Motor neuron (in vitro differentiated cells): ENCODE results near the gene TADA2B. TPM values are rescaled to one million over a fixed set of nuclear protein-coding genes. Genes with fewer than 3 reads are reported as not detected.

Source experiments
- ATAC-seq, 8 experiments: fragments of 200-7000 bp; cut with Tn5 transposase; replicated peaks in 6 of 8; 2 replicates each; pipeline ENCODE4 v1.8.0; 2021; ENCODE audit warnings: mild to moderate bottlenecking in 8 of 8, moderate library complexity in 8 of 8
- H3K27ac ChIP-seq, 2 donors: fragments of 250-450 bp; sonication (Bioruptor Pico); 2 replicates each; pipeline ENCODE4 v1.9.0; 2021; ENCODE audit warnings: antibody characterized with exemption in 2 of 2, mild to moderate bottlenecking in 2 of 2, moderate library complexity in 1 of 2
- H3K4me1 ChIP-seq, 2 donors: fragments of 250-450 bp; sonication (Bioruptor Pico); replicated peaks in 1 of 2; 2 replicates each; pipeline ENCODE4 v1.6.1; 2021; ENCODE audit warnings: antibody characterized with exemption in 2 of 2, mild to moderate bottlenecking in 2 of 2, moderate library complexity in 1 of 2
- H3K4me3 ChIP-seq, 5 donors: fragments of 250-450 bp; sonication (Bioruptor Pico); 2 replicates each; pipeline ENCODE4 v1.9.0; 2021; ENCODE audit warnings: antibody characterized with exemption in 5 of 5, mild to moderate bottlenecking in 5 of 5, moderate library complexity in 4 of 5
- WGBS, 10 experiments: fragments of 450-650 bp; shearing (Covaris generic); methylation state at CpG; one replicate each; pipeline ENCODE4 v1.0.0; 2022; 5-methylcytosine and 5-hydroxymethylcytosine counted together
- in situ Hi-C, 9 experiments: fragments of 400-800 bp; cut with MboI; loops; one replicate each; pipeline ENCODE4 v1.15.0; 2021; ENCODE audit warnings: low sequenced_read_pairs in 9 of 9, low pct_unique_long_range_greater_than_20kb in 2 of 9; ENCODE audit not compliant: unreplicated experiment in 9 of 9
- total RNA-seq, 8 experiments: library from RNA; unstranded; fragments of 300-600 nt; gene quantifications; 2 replicates each; pipeline versions ENCODE4 v1.2.3 to v1.2.4, GENCODE V29; 2022

The TADA2B gene
- total RNA-seq, 8 experiments from 2014 or later = 11.2 to 19.8 (median 13.7) TPM

DNA sequence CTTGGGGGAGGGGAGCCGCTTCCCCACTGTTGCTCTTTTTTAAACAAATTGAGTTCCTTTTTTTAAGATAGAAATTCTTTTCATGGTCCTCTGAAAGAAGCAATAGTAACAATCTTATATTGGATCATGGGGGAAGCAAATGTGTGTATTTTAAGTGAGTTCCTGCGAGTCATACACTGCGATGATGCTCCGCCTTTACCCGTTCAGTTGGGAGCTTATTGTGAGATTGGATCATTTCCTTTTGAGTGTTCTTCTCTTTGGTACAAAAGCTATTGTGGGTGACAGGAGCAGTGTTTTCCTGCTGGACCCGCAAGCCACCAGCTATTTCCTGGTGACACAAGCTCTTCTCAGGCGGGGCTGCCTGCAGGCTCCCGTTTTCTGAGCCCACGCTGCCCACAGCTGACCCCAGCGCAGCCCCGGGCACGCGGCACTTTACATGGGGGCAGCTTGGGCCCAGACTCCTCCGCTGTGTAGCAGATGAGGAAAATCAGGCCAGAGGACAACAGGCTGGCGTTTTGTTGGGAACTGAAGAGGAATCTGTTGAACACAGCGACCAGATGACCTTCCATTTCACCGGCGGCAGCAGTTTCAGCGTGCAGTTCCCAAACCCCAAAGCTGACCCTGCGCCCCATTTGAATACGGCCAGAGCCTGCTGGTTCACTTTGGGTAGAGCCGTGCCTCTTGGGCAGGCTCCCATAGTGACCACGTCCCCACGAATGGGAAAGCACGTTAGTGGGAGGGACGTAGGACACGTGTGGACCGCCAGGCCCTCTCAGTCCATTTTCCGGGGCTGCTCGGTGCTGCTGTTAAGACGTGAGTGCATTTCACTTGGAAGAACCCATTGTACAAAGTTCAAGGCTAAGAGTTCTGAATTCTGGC, 12.2 kb downstream of the TADA2B start:
- in situ Hi-C loops = loop anchor here in 3 of 9 experiments (25.0 kb wide), 1 partner anchor 343 kb away; the partner anchor contains the start of genes BLOC1S4 (in 3 of the 3) and MRFAP1L1 (in 3 of the 3)
- ATAC-seq = no peak
- Histone ChIP-seq H3K4me3 (no peak overlapping the region), H3K4me1 (no peaks in the 10 kb centered on the region), H3K27ac (no peak overlapping the region)
- whole genome bisulfite sequencing, 10 experiments = 70 to 100% (median 91%) methylated on average over 2 to 23 of the region's 31 CpGs; no CpG with 5 or more reads in 2 of the 10 experiments

DNA sequence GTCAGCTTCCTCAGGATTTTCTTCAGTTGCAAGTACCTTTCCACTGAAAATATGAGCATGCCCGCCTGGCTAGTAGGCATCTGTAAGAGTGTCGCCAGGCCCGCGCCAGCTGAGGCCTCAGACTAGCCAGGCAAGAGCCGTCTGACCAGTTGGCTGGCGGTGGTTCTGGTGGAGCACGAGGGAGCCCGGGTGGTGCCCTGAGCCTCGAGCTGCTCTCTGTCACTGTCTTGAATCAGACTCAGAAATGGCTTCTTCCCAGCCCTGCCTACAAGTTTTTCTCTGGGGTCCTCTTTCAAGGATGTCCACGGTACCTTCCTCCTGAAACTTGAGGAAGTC, 12.8 kb downstream of the TADA2B start:
- Histone ChIP-seq H3K4me1 (no peaks in the 10 kb centered on the region), H3K4me3 (no peak overlapping the region), H3K27ac (no peak overlapping the region)
- WGBS, 10 experiments = 89 to 100% (median 93%) methylated on average over 2 to 5 of the region's 10 CpGs; no CpG with 5 or more reads in 5 of the 10 experiments
- in situ Hi-C loops = loop anchor here in 3 of 9 experiments (25.0 kb wide), 1 partner anchor 344 kb away; the partner anchor contains the start of genes BLOC1S4 (in 3 of the 3) and MRFAP1L1 (in 3 of the 3)
- no peak for ATAC-seq

DNA sequence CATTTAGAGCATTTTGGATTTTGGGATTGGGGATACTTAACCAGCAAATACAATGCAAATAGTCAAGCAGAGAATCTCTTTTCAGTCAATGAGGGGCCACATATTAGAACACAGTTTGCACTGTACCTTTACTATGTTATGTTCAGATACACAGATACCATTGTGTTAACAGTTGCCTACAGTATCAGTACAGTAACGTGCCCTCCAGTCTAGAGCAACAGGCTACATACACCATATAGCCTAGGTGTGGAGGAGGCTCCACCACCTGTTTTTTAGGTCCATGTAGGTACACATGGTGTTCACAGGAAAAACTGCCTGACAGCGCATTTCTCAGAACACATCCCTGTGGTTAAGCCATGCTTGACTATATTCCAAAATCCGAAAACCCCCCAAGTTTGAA, 15.6 kb downstream of the TADA2B start:
- Histone ChIP-seq H3K4me1 (no peaks in the 10 kb centered on the region), H3K27ac (no peak overlapping the region), H3K4me3 (no peak overlapping the region)
- in situ Hi-C loops = loop anchor here in 3 of 9 experiments (25.0 kb wide), 1 partner anchor 346 kb away; the partner anchor contains the start of genes BLOC1S4 (in 3 of the 3) and MRFAP1L1 (in 3 of the 3)
- ATAC-seq = peak in 1 of 8 experiments; percentile 10
- 70 to 100% (median 94%) methylated on average over 1 to 3 of the region's 3 CpGs for WGBS, 10 experiments

DNA sequence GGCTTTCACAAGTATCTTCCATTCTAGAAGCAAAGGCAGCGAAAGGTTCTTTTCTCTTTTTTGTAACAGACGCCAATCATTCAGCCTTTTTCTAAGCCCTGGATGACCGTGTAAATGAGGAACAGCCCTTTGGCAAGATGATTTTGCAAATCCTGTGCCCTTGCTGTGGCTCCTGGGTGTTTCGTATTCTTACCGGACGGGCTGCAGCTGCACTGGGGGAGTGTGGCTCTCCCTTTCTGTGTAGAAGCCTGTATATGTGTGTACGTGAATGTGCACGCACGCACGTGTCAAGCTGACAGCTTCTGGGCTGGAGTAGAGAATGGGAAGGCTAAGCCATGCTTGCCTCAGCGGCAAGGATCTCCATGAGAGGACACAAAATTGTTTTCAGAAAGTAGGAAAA, 16.5 kb downstream of the TADA2B start:
- Histone ChIP-seq H3K27ac (no peak overlapping the region), H3K4me1 (no peaks in the 10 kb centered on the region), H3K4me3 (no peak overlapping the region)
- WGBS, 10 experiments = 63 to 100% (median 92%) methylated on average over 1 to 11 of the region's 11 CpGs
- ATAC-seq = peak in 1 of 8 experiments; percentile 75
- in situ Hi-C loops = loop anchor here in 3 of 9 experiments (25.0 kb wide), 1 partner anchor 347 kb away; the partner anchor contains the start of genes BLOC1S4 (in 3 of the 3) and MRFAP1L1 (in 3 of the 3)

DNA sequence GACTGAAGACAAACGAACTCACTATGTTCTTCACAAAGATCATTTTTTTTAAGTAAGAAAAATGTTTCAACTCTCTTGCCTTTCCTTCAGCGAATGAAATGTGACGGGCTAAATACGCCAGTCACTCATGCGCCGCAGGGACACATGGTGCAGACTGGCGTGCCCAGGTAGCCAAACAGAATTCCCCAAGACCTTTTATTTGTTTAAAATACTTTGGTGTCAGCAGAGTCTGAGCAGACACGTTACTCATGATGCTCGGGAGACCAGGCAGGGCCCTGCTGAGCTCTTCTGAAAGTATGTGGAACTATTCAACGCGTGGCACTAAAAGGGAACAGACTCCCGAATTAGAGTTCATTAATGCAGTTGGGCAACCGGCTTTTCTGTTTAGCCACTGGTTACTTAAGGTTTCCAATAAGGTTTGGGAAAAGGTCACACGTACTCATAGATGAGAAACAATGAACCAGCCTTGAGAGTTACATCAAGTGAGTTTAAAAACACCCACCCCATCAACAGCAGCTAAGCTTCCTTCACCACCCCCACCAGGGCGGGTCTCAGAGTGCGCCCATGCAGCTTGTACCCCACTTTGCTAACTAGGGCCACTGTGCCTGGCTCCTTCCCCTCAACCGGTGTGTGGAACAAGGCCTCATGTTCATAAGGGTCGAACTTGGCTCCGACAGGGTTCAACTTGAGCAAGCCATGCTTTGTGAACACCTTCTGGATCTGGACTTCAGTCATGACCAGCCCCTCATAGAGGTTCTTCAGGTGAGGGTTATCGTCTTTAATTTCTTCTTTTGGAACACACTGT, 17.4 kb downstream of the TADA2B start:
- H3K4me3 ChIP-seq = no peak overlapping the region
- WGBS, 10 experiments = 49 to 100% (median 92%) methylated on average over 2 to 17 of the region's 20 CpGs
- no peaks in the 10 kb centered on the region for H3K4me1 ChIP-seq
- H3K27ac ChIP-seq = no peak overlapping the region
- ATAC-seq = no peak
- in situ Hi-C loops = loop anchor here in 3 of 9 experiments (25.0 kb wide), 1 partner anchor 348 kb away; the partner anchor contains the start of genes BLOC1S4 (in 3 of the 3) and MRFAP1L1 (in 3 of the 3)

DNA sequence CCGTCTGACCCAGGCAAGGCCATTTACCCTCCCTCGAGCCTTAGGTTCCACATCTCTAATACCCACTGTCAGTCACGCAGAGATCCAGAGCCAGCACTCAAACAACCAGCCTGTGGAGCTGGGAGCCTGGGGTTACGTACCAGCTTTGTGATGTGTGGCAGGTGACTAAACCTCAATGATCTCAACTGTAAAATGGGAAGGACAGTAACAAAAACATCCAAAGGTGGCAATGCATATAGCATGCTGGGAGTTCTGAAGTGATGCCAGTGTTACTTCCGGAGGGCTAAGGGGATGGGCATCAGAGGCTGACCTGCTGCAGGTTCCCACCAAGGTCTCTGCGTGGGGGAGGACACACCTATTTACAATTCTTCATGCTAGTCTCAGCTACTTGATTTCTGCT, 18.6 kb downstream of the TADA2B start:
- WGBS, 10 experiments = 67 to 100% (median 91%) methylated on average over 1 to 4 of the region's 6 CpGs; no CpG with 5 or more reads in 4 of the 10 experiments
- H3K27ac ChIP-seq = no peak overlapping the region
- no peak for ATAC-seq
- H3K4me3 ChIP-seq = no peak overlapping the region
- in situ Hi-C loops = loop anchor here in 3 of 9 experiments (25.0 kb wide), 1 partner anchor 350 kb away; the partner anchor contains the start of genes BLOC1S4 (in 3 of the 3) and MRFAP1L1 (in 3 of the 3)
- H3K4me1 ChIP-seq = peaks cover 3 to 4% of the 10 kb centered on the region in 2 donors

DNA sequence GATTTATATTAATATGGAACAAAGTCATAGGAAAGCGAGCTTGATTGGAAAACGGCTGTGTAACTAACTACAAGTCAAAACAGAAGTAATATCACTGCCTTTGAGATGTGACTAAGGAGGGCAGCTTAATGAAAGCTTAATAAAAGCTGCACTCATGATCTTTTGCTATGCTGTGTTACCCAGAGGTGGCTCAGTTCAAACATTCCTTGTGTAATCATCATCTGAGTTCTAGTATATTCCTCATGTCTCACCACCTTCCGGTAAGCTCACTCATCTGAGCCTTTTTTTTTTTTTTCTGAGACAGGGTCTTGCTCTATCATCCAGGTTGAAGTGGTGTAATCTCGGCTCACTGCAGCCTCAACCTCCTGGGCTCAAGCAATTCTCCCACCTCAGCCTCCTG, 19.6 kb downstream of the TADA2B start:
- ATAC-seq = no peak
- H3K4me3 ChIP-seq = no peak overlapping the region
- 67 to 100% (median 100%) methylated on average over 1 to 3 of the region's 4 CpGs; no CpG with 5 or more reads in 4 of the 10 experiments for WGBS, 10 experiments
- peaks cover 6 to 7% of the 10 kb centered on the region in 2 donors for H3K4me1 ChIP-seq
- H3K27ac ChIP-seq = no peak overlapping the region
- in situ Hi-C loops = loop anchor here in 3 of 9 experiments (25.0 kb wide), 1 partner anchor 351 kb away; the partner anchor contains the start of genes BLOC1S4 (in 3 of the 3) and MRFAP1L1 (in 3 of the 3)

DNA sequence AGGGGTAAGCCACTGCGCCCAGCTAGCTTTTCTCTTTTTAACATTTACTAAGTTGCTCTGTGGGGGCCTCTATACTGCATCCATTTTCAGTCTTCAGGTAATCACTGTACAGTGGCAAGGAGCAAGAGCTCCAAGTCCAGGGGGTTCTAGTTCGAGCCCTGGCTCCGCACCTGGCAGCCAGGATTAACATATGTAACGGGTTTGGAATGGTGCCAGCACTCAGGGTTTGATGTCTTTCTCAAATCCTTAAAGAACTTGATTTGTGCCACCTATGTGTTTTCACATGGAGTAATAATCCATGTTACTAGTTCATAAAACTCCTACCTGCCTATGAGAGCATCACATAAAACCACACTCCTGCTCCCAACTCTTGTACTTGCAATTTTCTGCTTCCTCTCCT, 20.2 kb downstream of the TADA2B start:
- H3K4me3 ChIP-seq = no peak overlapping the region
- in situ Hi-C loops = loop anchor here in 3 of 9 experiments (25.0 kb wide), 1 partner anchor 351 kb away; the partner anchor contains the start of genes BLOC1S4 (in 3 of the 3) and MRFAP1L1 (in 3 of the 3)
- no peak overlapping the region for H3K27ac ChIP-seq
- ATAC-seq = no peak
- H3K4me1 ChIP-seq = peaks cover 6 to 7% of the 10 kb centered on the region in 2 donors
- 0 to 100% (median 89%) methylated on average over 1 to 4 of the region's 4 CpGs; no CpG with 5 or more reads in 4 of the 10 experiments for WGBS, 10 experiments

DNA sequence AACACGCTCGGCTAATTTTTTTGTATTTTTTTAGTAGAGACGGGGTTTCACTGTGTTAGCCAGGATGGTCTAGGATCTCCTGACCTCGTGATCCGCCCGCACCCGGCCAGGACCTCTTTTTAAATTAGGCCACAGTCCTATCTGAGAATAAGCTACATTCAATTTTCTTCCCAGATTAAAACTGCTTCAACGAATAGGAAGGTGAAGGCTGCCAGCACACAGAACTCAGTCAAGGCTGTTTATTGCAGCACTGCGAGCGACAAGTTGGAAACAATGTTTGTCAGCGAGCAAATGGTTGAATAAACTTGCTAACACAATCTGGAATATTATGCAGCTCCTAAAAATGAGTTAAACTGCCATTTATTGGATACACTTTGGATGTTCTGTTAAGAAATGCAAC, 22.8 kb downstream of the TADA2B start:
- H3K4me1 ChIP-seq = peaks cover 8 to 10% of the 10 kb centered on the region in 2 donors
- no peak for ATAC-seq
- H3K4me3 ChIP-seq = no peak overlapping the region
- in situ Hi-C loops = loop anchor here in 3 of 9 experiments (25.0 kb wide), 1 partner anchor 354 kb away; the partner anchor contains the start of genes BLOC1S4 (in 3 of the 3) and MRFAP1L1 (in 3 of the 3)
- no peak overlapping the region for H3K27ac ChIP-seq
- WGBS, 10 experiments = 88 to 100% (median 94%) methylated on average over 1 to 7 of the region's 11 CpGs; no CpG with 5 or more reads in 1 of the 10 experiments

DNA sequence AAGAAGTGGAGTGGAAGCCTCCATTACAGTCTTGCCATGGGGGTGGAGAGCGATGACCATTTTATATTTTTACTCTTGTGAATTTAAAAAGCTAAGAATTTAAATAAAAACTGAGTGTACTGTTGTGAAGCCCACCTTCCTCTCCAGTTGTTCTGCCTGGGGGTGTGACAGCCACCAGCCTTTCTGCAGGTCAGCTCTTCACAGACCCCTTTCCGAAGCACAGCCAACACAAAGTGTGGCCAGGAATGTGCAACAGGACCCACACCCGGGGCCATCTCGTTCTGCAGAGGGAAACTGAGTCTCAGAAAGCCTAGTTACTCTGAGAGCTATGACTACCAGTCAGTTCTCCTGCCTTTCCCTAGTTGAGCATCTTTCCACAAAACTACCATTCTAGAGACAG, 23.3 kb downstream of the TADA2B start:
- H3K27ac ChIP-seq = no peak overlapping the region
- peaks cover 8 to 10% of the 10 kb centered on the region in 2 donors for H3K4me1 ChIP-seq
- WGBS, 10 experiments = 50 to 94% (median 70%) methylated on average over 1 to 4 of the region's 4 CpGs; no CpG with 5 or more reads in 1 of the 10 experiments
- in situ Hi-C loops = loop anchor here in 3 of 9 experiments (25.0 kb wide), 1 partner anchor 354 kb away; the partner anchor contains the start of genes BLOC1S4 (in 3 of the 3) and MRFAP1L1 (in 3 of the 3)
- H3K4me3 ChIP-seq = peak overlapping the region in 2 of 5 donors; percentile 84 to 93
- ATAC-seq = no peak

DNA sequence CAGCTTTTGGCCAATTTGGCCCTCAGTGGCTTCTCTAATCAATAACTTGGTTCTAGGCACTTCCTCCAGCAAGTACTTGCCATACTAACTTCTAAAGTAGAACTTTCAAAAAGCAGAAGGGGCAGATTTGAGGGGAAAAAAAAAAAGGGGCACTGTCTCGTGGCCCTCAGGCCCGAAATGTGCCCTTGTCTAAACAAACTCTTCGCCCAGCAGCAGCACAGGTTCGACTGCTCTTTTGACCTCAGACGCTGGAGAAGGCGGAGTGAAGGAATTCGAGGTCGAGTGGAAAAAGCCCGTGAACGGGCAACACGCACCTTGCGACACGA, 23.9 kb downstream of the TADA2B start:
- Histone ChIP-seq H3K27ac (no peak overlapping the region), H3K4me3 (peak overlapping the region; percentile 74 to 96 (median 90)), H3K4me1 (peaks cover 8 to 10% of the 10 kb centered on the region in 2 donors)
- in situ Hi-C loops = loop anchor here in 3 of 9 experiments (25.0 kb wide), 1 partner anchor 355 kb away; the partner anchor contains the start of genes BLOC1S4 (in 3 of the 3) and MRFAP1L1 (in 3 of the 3)
- ATAC-seq = no peak
- 0 to 7% (median 3%) methylated on average over 3 to 12 of the region's 13 CpGs; no CpG with 5 or more reads in 4 of the 10 experiments for whole genome bisulfite sequencing, 10 experiments
